Calu3 (cell line): ENCODE data around the gene RHOBTB1. TPM values are rescaled to one million over a fixed set of nuclear protein-coding genes. Genes with fewer than 3 reads are reported as not detected.

Source experiments
- BruUV-seq: library from RNA; stranded (reverse); fragments of 400-500 nt; replicated peaks from 2 replicates; lab custom pipeline; 2021; lab: Mats Ljungman, UMichigan
- CTCF ChIA-PET: fragments of 300-600 bp; sonication (Branson Sonifier 250); formaldehyde crosslinking; loops from one replicate; lab custom pipeline; 2022; ENCODE audit warnings: antibody characterized with exemption; lab: Charles Lee
- DNase-seq: peaks from one replicate; pipeline ENCODE4 v3.0.0; 2022
- H3K27ac Mint-ChIP-seq: one replicate; pipeline ENCODE4 v1.8.0; 2022; ENCODE audit warnings: mixed read lengths; ENCODE audit not compliant: unreplicated experiment
- H3K27me3 Mint-ChIP-seq: one replicate; pipeline ENCODE4 v1.8.0; 2022; ENCODE audit warnings: mixed read lengths; ENCODE audit not compliant: unreplicated experiment
- H3K36me3 Mint-ChIP-seq: one replicate; pipeline ENCODE4 v1.8.0; 2022; ENCODE audit warnings: mild to moderate bottlenecking, moderate library complexity, mixed read lengths; ENCODE audit not compliant: insufficient read depth, unreplicated experiment
- H3K4me1 Mint-ChIP-seq: one replicate; pipeline ENCODE4 v1.8.0; 2022; ENCODE audit warnings: mild to moderate bottlenecking, low read depth, mixed read lengths; ENCODE audit not compliant: unreplicated experiment
- H3K4me3 Mint-ChIP-seq: one replicate; pipeline ENCODE4 v1.8.0; 2022; ENCODE audit warnings: mild to moderate bottlenecking, low read depth, moderate library complexity, mixed read lengths; ENCODE audit not compliant: unreplicated experiment
- H3K9me3 Mint-ChIP-seq: one replicate; pipeline ENCODE4 v1.8.0; 2022; ENCODE audit warnings: low read depth, mixed read lengths; ENCODE audit not compliant: unreplicated experiment
- CTCF ChIP-seq: fragments of 200-600 bp; IDR thresholded peaks from one replicate; pipeline ENCODE4 v1.8.0; 2022; ENCODE audit warnings: antibody characterized with exemption; ENCODE audit not compliant: unreplicated experiment
- intact Hi-C: fragments of 100-400 bp; cut with micrococcal nuclease; formaldehyde crosslinking; loops from one replicate; pipeline ENCODE4 v1.10.0; 2022; ENCODE audit not compliant: unreplicated experiment
- total RNA-seq: library from RNA; stranded (reverse); gene quantifications from 2 replicates; pipeline ENCODE4 v1.2.3, GENCODE V29; 2022

Gene RHOBTB1
- total RNA-seq, 1 experiment from 2014 or later = 9.8 TPM

- H3K27me3 Mint-ChIP-seq = no peaks in the 10 kb centered on the region
- CTCF ChIA-PET = interaction anchor here (0.5 kb wide), 1 partner anchor 182 kb away, joined by 3 read pairs; no protein-coding TSS in a partner anchor
- H3K36me3 Mint-ChIP-seq = peaks cover 3% of the 10 kb centered on the region
- BruUV-seq = no TSS peak
- intact Hi-C loops = no loop called here
- H3K4me1 Mint-ChIP-seq = peaks cover 22% of the 10 kb centered on the region
- no peak for DNase-seq
- H3K4me3 Mint-ChIP-seq = no peak overlapping the region
- TF ChIP-seq CTCF = no peak
- H3K9me3 Mint-ChIP-seq = no peaks in the 10 kb centered on the region
- H3K27ac Mint-ChIP-seq = no peak overlapping the region
These were observed 15.1 kb upstream of the RHOBTB1 start for GRCh38 chr10:60958892-60959601.

- CTCF ChIA-PET = no interaction called here
- no peaks in the 10 kb centered on the region for H3K9me3 Mint-ChIP-seq
- H3K27me3 Mint-ChIP-seq = no peaks in the 10 kb centered on the region
- intact Hi-C loops = no loop called here
- no peak overlapping the region for H3K27ac Mint-ChIP-seq
- H3K4me1 Mint-ChIP-seq = peaks cover 9% of the 10 kb centered on the region
- TF ChIP-seq CTCF = no peak
- no peaks in the 10 kb centered on the region for H3K36me3 Mint-ChIP-seq
- DNase-seq = no peak
- H3K4me3 Mint-ChIP-seq = no peak overlapping the region
- no TSS peak for BruUV-seq
These were observed 13.8 kb upstream of the RHOBTB1 start for GRCh38 chr10:60957667-60958221.

GRCh38 chr10:60955957-60956425 lies 12.0 kb upstream of the RHOBTB1 start:
- CTCF ChIA-PET = interaction anchor here (0.6 kb wide), 1 partner anchor 1986 kb away, joined by 3 read pairs; no protein-coding TSS in a partner anchor
- TF ChIP-seq CTCF = no peak

GRCh38 chr10:60955316-60955715 lies 11.3 kb upstream of the RHOBTB1 start:
- H3K27ac Mint-ChIP-seq = no peak overlapping the region

More at GRCh38 chr10:60955957-60956425, 12.0 kb upstream of the RHOBTB1 start:
- Mint-ChIP-seq H3K36me3 (no peaks in the 10 kb centered on the region), H3K4me3 (no peak overlapping the region), H3K9me3 (no peaks in the 10 kb centered on the region), H3K4me1 (peaks cover 8% of the 10 kb centered on the region), H3K27ac (peak overlapping the region; percentile 39), H3K27me3 (no peaks in the 10 kb centered on the region)
- peak; percentile 25 for DNase-seq
- intact Hi-C loops = no loop called here
- no TSS peak for BruUV-seq

More at GRCh38 chr10:60955316-60955715, 11.3 kb upstream of the RHOBTB1 start:
- no peak for TF ChIP-seq CTCF
- Mint-ChIP-seq H3K27me3 (no peaks in the 10 kb centered on the region), H3K4me3 (no peak overlapping the region), H3K4me1 (peaks cover 8% of the 10 kb centered on the region), H3K9me3 (no peaks in the 10 kb centered on the region), H3K36me3 (no peaks in the 10 kb centered on the region)
- BruUV-seq = no TSS peak
- intact Hi-C loops = no loop called here
- no peak for DNase-seq
- CTCF ChIA-PET = no interaction called here
